Activated CD8-positive, alpha-beta memory T cell treated with anti-CD3 and anti-CD28 coated beads, Interleukin-2, amount 50 U/mL, for 1 hour (primary cell): ENCODE measurements around the gene BACH1.
"Not testable (repeated sequence)": the region's sequence is repeated elsewhere in the genome, so short reads cannot be mapped to it uniquely, and the experiment has no call there.

ENCODE experiments used
- DNase-seq: peaks from one replicate; pipeline ENCODE4 v3.0.0-alpha.2; 2020; ENCODE audit errors: extremely low read depth

The BACH1 gene

DNA sequence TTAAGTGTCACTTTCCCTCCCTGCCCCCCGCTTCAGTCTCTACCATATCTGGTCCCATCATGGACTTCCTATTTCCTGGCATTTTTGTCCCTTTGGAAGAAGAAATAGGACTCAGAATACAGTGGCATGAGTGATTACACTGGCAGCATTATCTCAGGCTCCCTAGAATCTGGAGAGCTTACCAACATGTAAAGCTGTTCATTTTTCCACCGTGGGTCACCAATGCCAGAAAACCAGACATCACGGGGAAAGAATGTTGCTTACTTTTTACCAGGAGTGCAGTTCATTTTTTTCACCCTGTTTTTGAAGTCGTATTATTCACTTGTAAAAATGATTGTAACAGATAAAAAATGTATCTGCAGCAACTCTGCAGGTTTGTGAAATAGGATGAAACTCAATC is 44.8 kb downstream of the BACH1 start:
- no peak for DNase-seq

DNA sequence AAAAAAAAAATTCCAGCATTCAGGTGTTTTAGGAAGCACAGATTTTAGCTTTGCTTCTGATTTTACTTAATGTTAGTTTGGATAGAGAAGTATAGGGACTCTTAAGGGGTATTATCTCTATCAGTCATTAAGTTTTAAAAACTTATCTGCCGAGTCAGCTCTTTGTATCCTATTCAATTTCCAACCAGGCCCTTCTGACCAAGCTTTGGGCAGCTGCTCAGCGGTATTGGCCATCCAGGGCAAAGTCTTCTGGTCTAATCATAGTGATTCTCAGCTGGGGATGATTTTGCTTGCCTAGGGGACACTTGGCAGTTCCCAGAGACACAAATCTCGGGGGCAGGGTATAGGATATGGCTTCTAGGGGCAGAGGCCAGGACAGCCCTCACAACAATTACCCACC is 47.6 kb downstream of the BACH1 start:
- DNase-seq = no peak

DNA sequence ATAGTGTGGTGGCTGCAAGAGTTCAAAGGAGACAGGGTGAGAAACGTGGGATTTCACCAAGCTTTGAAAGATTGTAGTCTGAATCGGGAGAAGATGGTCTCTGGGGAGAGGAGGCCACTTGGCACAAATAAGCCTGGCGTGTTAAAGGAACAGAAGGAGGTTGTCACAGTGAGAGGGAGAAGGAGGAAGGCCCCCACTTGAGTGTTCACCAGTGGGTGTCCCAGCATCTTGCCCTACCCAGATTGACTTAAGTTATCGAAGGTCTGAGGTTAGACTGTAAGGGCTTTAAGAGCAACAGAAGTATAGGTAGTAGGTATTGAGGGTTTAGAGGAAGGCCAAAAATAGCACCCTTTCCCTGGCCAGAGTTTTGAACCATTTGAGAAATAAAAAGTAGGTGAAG is 48.0 kb downstream of the BACH1 start:
- no peak for DNase-seq

DNA sequence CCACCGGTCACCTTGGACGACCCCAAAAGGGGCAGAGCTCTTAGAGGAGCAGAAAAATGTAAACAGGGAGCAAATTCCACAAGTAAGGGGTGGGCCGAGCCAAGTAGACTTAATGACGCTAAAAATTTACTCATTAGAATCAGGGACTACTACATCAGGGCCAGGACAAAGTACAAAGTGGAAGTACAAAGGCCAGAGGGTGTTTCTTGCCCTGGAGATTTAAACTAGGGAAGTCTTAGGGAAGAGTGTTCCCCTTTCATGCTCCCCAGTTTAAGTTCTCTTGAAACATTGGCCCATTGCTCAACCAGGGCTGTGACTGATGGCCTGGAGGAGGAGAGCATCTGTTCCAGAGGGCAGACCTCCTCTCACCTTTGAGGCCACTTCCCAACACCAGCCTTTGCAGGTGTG is 48.6 kb downstream of the BACH1 start:
- DNase-seq = no peak

DNA sequence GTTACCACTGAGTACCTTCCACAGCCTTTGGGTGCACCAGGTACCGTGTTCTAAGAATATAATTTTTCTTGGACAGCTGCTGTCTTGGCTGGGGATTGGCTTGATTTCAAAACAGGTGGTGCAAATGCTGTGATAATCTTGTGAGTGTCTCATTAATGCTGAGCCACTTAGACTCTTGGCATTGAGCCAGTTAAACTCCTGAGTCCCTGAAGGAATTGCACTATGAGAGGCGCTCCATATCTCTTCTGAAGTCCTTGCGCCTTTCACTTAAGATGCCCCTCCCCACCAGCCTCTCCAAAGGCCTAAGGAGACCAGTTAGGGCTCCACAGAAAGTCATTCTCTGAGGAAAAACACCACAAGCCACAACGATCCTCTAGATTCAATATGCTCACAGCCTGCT is 51.0 kb downstream of the BACH1 start:
- no peak for DNase-seq

DNA sequence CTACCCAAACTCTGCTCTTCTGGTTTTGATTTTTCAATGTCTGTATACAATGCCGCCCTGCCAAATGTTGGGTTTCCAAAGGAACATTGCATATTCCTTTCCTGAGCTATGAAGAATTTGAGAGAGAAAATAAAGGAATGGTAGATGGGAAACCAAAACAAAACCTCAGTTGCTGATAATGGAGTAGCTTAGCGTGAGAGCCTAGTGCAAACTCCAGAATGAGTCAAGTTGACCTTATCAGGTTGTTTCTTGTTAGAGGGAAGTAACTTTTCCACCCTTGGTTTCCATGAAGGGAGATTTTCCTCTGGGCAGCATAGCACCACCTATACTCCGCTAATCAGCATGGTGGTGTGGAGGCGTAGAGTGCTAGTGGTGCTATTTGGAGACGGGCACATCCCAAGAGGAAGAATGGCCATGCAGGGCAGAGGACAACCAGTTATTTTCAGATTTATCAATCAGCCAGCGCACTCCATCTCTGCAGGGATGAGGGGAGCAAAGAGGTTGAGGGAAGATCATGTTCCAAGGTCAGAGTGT is 51.6 kb downstream of the BACH1 start:
- DNase-seq = no peak

DNA sequence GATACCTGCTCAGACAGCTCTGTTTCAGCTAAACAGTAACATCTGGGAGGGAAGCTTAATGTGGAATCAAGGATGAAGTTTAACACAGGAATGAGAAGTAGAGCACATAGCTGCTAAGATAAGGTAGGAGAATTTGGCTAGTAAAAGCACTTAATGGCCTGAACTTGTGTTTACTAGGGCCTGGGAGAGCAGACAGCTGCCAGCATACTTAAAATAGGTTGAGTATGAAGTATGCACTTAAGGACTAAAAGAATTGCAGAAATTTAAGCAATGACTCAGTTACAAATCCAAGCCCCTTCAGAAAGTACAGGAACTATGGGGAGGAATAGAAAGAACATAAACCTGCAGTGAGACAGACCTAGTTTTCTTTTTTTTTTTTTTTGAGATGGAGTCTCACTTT is 53.0 kb downstream of the BACH1 start:
- no peak for DNase-seq

DNA sequence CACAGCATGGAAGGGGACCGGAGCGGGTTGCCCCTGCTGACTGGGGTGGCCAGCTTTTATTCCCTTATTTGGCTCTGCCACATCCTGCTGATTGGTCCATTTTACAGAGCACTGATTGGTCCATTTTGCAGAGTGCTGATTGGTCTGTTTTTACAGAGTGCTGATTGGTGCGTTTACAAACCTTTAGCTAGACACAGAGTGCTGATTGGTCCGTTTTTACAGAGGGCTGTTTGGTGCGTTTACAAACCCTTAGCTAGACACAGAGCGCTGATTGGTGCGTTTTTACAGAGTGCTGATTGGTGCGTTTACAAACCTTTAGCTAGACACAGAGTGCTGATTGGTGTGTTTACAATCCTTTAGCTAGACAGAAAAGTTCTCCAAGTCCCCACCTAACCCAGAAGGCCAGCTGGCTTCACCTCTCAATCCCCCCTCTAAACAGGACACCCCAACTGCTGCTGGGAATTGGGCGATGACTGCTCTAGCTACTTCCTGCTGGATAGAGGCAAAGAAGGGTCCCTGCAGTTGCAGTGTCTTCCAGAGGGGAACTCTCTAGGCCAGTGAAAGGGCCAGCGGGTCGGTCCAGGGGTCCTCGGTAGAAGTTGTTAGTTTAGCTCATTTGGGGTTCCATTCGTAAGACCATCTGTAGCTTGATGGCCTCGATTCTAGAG is 56.5 kb downstream of the BACH1 start:
- DNase-seq = not testable (repeated sequence)

DNA sequence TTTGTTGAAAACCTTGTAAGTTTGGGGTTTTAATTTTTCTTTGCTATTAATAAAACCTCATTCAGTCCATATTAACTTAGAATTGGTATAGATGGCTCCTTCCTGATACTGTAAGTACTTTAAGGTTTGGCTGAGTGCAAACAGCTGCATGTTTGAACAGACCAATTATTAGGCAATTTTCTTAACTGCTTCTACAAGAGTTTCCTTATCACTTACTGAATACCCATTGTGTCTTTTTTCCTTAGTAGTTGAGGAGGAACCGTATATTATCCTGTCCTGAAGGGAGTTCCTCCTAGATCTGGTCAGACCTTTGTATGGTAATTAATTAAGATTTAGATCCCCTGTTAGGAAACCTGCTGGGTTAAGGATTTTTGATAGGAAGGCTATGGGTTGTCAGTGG is 57.6 kb downstream of the BACH1 start:
- not testable (repeated sequence) for DNase-seq

DNA sequence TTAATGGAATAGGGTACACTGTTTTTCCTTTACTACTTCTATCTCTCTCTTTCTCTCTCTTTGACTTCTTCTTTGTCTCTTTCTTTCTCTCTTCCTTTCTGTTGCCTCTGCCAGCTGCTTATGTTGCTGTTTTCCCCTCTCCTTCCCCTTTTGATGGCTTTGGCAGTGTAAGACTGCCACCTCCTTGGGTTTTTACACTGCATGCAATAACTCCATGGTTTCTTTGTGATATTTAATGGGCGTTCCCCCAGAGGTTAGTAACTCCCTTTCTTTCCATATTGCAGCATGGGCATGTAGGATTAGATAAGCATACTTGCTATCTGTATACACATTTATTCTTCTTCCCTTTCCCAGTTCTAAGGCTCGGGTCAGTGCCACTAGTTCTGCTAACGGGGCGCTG is 58.1 kb downstream of the BACH1 start:
- DNase-seq = not testable (repeated sequence)

DNA sequence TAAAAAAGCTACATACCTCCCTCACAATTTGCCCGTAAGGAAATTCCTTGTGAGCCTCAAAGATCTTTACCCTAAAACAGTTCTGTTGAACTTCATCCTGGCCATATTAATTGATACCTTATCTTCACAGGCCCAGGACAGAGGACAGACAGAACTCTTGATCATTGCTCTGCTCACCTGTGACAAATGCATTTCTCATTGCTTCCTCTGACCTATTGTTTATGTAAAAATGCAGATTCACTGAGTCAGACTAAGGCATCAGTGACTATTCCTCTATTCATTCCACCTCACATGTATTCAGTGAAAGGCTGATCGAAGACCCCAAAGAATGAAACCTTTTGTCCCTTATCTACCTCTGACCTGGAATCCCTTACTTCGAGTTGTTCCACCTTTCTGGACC is 61.0 kb downstream of the BACH1 start:
- DNase-seq = no peak

DNA sequence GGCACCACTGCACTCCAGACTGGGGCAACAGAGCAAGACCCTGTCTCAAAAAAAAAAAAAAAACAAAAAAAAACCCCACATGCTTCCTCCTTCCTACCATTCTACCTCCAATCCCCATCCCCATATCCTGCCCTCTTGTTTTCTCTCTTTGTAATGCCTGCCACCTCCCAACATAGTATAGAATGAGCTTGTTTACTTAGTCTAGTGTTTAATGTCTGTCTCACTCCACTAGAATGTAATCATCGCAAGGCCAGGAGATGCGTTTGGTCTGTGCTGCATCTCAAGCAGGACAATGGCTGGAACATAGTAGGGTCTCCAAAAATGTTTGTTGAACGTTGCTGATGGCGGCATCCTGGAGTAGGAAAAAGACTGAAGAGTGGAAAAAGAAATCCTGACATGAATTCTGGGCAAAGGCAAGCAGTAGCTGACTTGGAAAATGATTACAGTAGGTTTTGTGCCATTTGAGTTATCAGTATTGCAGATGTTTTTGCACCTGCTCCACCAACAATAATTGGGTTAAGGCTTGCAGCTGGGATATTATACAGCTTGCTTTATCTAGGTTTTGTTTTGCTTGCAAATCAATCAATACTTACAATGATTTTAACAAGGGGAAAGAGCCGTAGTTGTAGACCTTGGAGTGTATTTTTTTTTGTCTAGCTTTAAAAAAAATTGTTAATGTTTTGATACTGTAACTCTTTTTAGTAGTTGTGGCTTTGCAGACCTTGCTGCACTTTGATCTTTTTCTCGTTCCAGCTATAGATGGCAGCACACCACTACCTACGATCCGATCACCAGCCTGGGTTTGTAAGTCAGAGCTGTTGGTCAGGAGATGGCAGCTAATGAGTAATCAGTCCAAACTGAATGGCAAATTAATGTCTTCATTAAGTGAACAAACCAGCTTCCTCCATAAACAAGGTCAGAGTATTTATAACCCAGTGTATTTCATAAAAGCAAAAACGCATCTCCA is 62.4 kb downstream of the BACH1 start:
- no peak for DNase-seq

DNA sequence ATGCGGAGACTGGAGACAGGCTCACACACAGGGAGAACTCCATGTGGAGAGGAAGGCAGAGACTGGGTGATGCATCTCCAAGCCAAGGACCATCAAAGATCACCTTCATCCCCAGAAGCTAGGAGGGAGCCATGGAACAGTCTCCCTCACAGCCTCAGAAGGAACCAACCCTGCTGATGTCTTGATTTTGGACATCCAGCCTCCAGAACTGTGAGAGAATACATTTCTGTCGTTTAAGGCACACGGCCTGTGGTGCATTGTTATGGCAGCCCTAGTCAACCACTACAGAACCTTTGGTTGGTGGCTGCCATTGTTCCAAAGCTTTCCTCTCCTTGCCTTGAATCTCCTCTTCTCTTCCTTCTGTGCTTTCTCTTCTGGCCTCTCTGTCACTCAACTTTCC is 64.0 kb downstream of the BACH1 start:
- DNase-seq = no peak

DNA sequence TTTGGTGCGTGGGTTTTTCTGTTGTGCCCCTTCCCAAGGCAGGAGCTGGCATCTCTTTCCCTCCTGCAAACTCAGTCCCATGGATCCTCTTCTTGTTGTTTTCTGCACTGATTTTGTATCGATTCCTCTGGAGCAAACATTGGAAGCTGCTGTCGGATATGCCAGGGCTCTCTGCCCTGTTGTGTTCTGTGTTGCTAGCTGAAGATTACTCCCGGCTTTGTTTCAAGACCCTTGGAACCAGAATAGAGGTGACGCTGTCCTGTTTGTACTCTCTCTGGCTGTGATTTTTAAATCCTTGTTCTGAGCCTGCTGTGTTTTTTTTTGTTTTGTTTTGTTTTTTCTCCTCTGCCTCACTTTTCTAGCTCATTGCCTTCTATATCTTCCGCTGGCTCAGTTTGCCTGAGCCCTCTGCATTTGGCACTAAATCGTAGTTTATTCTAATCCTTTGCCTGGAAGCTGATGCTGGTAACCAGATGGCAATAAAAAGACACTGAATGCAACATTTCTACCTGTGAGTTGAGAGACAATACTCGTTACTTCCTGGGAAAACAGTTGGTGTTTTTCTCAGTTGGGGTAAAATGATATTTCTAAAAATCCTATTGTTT is 67.0 kb downstream of the BACH1 start:
- no peak for DNase-seq

DNA sequence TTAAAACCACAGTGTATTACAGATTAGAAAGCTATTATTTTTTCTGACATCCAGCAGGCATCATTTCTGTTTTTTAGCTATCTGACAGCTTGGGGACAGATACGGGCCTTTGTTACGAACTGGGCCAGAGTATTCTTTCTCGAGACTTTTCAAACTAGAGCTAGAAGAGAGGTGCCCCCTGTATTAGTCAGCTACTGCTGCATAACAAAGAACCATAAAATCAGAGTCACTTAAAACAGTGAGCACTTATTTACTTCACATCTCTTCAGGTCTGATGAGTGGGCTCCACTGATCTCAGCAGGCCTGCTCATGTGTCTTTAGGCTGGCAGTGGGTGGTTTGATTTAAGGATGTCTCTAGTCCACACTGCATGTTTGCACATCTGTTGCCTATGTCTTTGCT is 67.8 kb downstream of the BACH1 start:
- no peak for DNase-seq

DNA sequence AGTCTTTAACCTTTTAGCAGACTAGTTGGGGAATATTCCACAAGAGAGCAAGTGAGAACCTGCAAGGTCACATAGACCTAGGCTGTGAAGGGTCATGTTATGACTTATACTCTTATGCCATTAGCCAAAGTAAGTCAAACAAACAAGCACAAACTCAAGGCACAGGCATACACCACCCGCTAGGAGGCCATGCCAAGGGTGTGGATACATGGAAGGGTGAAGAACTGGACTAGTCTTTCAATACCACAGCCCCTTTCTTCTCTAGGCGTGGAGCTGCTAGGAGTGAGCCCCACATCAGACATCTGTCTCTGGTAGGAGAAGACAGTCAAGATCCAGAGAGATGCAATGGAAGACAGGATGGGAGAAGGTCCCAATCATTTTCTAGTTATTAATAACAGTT is 68.6 kb downstream of the BACH1 start:
- DNase-seq = no peak

DNA sequence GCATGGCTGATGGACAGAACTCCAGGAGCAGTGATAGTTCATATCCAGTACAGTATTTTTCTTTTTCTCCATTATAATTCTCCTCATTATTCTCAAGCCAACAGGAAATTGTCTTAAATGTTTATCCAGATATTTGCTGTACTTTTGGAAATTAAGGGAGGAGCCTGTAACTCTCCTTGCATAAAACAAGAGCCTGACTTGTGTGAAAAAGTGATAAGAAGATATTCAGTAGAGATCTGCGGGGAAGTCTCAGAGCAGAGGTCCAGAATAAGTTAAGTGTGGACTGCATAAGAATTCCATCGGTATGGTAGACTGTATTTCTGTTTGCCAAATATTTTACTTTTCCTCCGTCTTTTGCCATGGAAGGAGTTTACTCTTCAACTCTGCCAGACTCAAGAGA is 70.2 kb downstream of the BACH1 start:
- no peak for DNase-seq

DNA sequence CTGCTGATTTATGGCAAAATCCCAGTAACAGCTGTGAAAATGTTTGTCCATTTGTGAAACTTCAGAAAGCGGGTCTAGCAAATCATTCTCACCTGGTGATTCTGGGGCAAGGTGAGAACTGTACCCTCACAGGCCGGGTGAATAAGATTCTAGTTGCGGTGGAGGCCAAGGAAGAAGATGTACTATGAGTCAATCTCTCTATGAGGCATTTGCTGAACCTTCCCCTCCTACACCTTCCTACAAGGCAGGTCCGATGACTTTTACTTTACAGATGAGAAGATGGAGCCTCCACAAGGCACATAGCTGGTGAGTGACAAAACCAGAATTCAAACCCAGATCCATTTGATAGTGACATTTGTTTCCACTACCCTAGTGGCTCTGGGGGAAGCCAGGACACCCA is 72.7 kb downstream of the BACH1 start:
- DNase-seq = no peak

DNA sequence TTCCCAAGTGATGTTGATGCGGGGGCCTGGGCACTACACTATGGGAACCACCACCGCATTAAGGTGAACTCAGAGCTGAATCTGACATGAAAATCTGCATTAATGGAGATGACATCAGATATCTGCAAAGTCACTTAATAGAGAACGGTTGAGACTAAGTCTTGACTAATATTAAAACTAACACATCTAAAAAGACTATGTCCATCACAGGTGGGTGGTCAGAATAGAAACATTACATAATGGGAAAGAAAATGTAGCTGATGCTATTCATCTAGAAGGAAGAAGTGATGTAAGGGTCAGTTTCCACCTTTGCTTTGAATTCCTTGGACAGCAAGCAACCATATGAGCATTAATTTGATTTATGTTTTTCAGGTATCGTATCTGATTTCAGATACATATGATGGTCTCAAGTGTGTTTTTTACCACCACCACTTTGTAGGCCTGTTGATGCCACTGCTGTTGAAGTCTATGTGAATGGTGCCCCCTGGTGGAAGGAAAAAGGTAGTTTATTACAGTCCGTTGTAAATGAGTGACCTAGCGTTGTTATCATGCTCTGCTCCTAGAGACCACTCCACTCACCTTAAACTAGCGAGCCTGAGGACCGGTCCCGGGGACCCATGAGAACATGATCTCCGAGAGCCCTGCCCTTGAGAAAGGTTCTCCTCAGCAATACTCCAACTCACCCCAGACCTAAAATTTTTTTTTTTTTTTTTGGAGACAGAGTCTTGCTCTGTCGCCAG is 73.5 kb downstream of the BACH1 start:
- peak; percentile 37 for DNase-seq

DNA sequence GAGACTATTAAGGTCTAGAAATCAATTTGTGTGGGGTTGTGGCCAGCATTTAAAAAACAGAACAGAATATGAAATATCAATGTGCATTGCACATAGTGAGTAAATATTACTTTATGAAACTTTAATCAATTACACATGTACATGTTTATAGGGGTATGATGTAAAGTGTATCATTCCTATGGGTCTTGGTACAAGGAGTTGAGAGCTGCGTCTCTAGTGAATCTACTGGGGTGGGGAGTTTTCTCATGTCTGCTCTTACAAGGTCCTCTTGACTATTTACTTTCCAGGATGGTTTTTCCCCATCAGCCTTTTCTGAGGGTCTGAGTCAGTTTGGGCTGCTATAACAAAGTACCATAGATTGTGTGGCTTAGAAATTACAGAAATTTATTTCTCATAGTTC is 75.8 kb downstream of the BACH1 start:
- no peak for DNase-seq

DNA sequence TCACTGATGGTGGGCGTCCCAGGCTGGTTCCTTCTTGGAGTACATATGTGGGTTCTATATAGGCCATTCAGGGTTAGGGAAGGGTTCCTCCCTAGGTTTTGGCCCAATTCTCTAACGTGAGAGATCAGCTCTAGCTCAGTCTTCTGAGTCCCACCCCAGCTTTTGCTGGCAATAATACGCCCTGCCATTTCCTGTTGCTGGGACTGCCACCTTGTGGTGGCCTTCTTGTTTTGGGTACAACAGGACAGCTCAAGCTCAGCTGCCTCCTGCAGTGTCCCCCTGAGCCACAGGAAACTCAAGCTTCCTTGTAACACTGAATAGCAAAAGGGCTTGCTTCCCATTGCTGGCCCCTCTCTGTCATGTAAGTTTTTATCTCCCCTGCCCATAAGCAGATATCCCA is 77.8 kb downstream of the BACH1 start:
- DNase-seq = no peak

DNA sequence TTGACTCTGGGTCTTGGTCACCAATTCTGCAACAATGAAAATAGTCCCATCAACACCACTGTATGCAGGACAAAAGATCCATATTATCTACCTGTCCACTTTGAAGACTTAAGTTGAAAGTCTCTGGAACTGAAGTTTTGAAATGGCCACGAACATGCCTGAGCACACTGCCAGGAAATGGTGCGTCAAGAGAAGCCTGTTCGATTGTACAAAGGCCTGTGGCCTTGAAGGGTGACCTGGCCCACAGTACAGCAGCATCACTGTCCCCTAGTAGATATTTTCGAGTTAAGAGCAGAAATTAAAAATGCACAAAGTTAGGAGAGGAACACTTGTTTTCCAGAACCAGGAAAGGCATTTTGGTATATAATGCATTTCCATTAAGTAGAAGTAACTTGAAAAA is 78.5 kb downstream of the BACH1 start:
- no peak for DNase-seq
